Activated CD4-positive, CD25-positive, alpha-beta regulatory T cell treated with anti-CD3 and anti-CD28 coated beads, Interleukin-2, amount 50 U/mL, for 16 hours (primary cell): Measurements from ENCODE around the gene SCN8A.

Source experiments
- DNase-seq: peaks from one replicate; pipeline ENCODE4 v3.0.0-alpha.2; 2020; ENCODE audit warnings: low read depth, low spot score

SCN8A gene

GRCh38 chr12:51717326-51717925 is 126.4 kb downstream of the SCN8A start:
- no peak for DNase-seq

GRCh38 chr12:51721282-51721940 is 130.4 kb downstream of the SCN8A start:
- DNase-seq = no peak

- no peak for DNase-seq
These were observed 131.4 kb downstream of the SCN8A start for GRCh38 chr12:51722431-51722830.

GRCh38 chr12:51726161-51726560 is 135.1 kb downstream of the SCN8A start:
- no peak for DNase-seq

GRCh38 chr12:51726931-51727330 is 135.9 kb downstream of the SCN8A start:
- DNase-seq = no peak

GRCh38 chr12:51729331-51729730 is 138.3 kb downstream of the SCN8A start:
- no peak for DNase-seq

GRCh38 chr12:51730745-51731144 is 139.7 kb downstream of the SCN8A start:
- DNase-seq = no peak

- DNase-seq = no peak
These were observed 149.5 kb downstream of the SCN8A start for GRCh38 chr12:51740536-51740935.

- no peak for DNase-seq
These were observed 153.2 kb downstream of the SCN8A start for GRCh38 chr12:51744235-51744634.

GRCh38 chr12:51744957-51745356 is 153.9 kb downstream of the SCN8A start:
- no peak for DNase-seq

GRCh38 chr12:51746416-51746815 is 155.4 kb downstream of the SCN8A start:
- no peak for DNase-seq

GRCh38 chr12:51748235-51748634 is 157.2 kb downstream of the SCN8A start:
- DNase-seq = no peak

GRCh38 chr12:51749206-51749985 is 158.4 kb downstream of the SCN8A start:
- DNase-seq = no peak

- no peak for DNase-seq
These were observed 158.9 kb downstream of the SCN8A start for GRCh38 chr12:51749986-51750317.

GRCh38 chr12:51751661-51752060 is 160.6 kb downstream of the SCN8A start:
- DNase-seq = no peak

GRCh38 chr12:51752234-51752889 is 161.3 kb downstream of the SCN8A start:
- no peak for DNase-seq

- no peak for DNase-seq
These were observed 163.1 kb downstream of the SCN8A start for GRCh38 chr12:51753980-51754675.

GRCh38 chr12:51755251-51755650 is 164.2 kb downstream of the SCN8A start:
- no peak for DNase-seq

- no peak for DNase-seq
These were observed 168.1 kb downstream of the SCN8A start for GRCh38 chr12:51759175-51759574.

- DNase-seq = no peak
These were observed 168.7 kb downstream of the SCN8A start for GRCh38 chr12:51759695-51760094.

- DNase-seq = no peak
These were observed 169.2 kb downstream of the SCN8A start for GRCh38 chr12:51760231-51760630.

- no peak for DNase-seq
These were observed 172.7 kb downstream of the SCN8A start for GRCh38 chr12:51763743-51764142.
